Endothelial cell of umbilical vein (primary cell): ENCODE data around the gene CYP3A5. TPM values are rescaled to one million over a fixed set of nuclear protein-coding genes. Genes with fewer than 3 reads are reported as not detected.

Source experiments
- BruUV-seq: library from RNA; stranded (reverse); fragments of 400-500 nt; replicated peaks from 2 replicates; lab custom pipeline; 2021; lab: Mats Ljungman, UMichigan
- CTCF ChIA-PET: fragments of 300-600, 350-600 bp; sonication (Branson Sonifier 250); formaldehyde crosslinking; loops from one replicate; lab custom pipeline; 2021; ENCODE audit warnings: antibody characterized with exemption, inconsistent platforms; lab: Charles Lee
- POLR2A ChIA-PET: fragments of 300-600, 350-600 bp; sonication (Branson Sonifier 250); formaldehyde crosslinking; loops from one replicate; lab custom pipeline; 2021; ENCODE audit warnings: antibody characterized with exemption, inconsistent platforms; lab: Charles Lee
- DNase-seq: peaks from one replicate; pipeline ENCODE4 v3.0.0-alpha.2; 2011; ENCODE audit warnings: low read depth, low spot score
- FAIRE-seq: peaks from 2 replicates; lab custom pipeline; 2011; peaks lifted over from hg19 to GRCh38; lab: Jason Lieb, UNC
- H2AFZ ChIP-seq: 2 replicates; pipeline ENCODE4 v1.6.0; 2012; ENCODE audit warnings: low read depth, low read length, control low read depth, inconsistent platforms
- H3K27ac ChIP-seq: 2 replicates; pipeline ENCODE4 v1.5.1; 2011; ENCODE audit warnings: low read depth, mild to moderate bottlenecking, control low read depth, low read length, moderate library complexity; ENCODE audit not compliant: insufficient read depth
- H3K27me3 ChIP-seq, 2 experiments: 2 replicates each; pipeline versions ENCODE4 v1.6.0 to v1.6.1; 2011; ENCODE audit warnings: low read length in 2 of 2, mixed read lengths in 1 of 2; ENCODE audit not compliant: control insufficient read depth in 2 of 2, insufficient read depth in 2 of 2
- H3K36me3 ChIP-seq, 2 experiments: 2 replicates in 1 of 2; 3 replicates in 1 of 2; pipeline ENCODE4 v1.5.1; 2011; ENCODE audit warnings: low read length in 2 of 2, mild to moderate bottlenecking in 1 of 2, moderate library complexity in 1 of 2; ENCODE audit not compliant: control insufficient read depth in 2 of 2, insufficient read depth in 2 of 2; ENCODE audit errors: extremely low read depth in 1 of 2
- H3K4me1 ChIP-seq: 3 replicates; pipeline ENCODE4 v1.5.1; 2011; ENCODE audit warnings: mild to moderate bottlenecking, low read length; ENCODE audit not compliant: control insufficient read depth, insufficient read depth; ENCODE audit errors: extremely low read depth
- H3K4me2 ChIP-seq: 2 replicates; pipeline ENCODE4 v1.6.1; 2011; ENCODE audit warnings: low read length, control low read depth, mixed read lengths; ENCODE audit not compliant: insufficient read depth
- H3K4me3 ChIP-seq, 3 experiments: fragments of 200-600 bp in 1 of 3; sonication (generic), shearing (Covaris generic) in 1 of 3; replicated peaks in 1 of 3; 2 replicates each; pipeline ENCODE4 v1.5.1; 2011 to 2016; ENCODE audit warnings: control low read depth in 3 of 3, low read length in 3 of 3, mild to moderate bottlenecking in 2 of 3, inconsistent platforms in 1 of 3, low read depth in 1 of 3, moderate library complexity in 1 of 3; ENCODE audit not compliant: insufficient read depth in 1 of 3
- H3K79me2 ChIP-seq: 2 replicates; pipeline ENCODE4 v1.6.0; 2012; ENCODE audit warnings: low read length, inconsistent platforms; ENCODE audit not compliant: control insufficient read depth, insufficient read depth
- H3K9ac ChIP-seq: replicated peaks from 2 replicates; pipeline ENCODE3; 2011; ENCODE audit warnings: low read length, control low read depth; ENCODE audit not compliant: insufficient read depth; ENCODE audit errors: extremely low read depth
- H3K9me1 ChIP-seq: replicated peaks from 3 replicates; pipeline ENCODE4 v1.6.0; 2011; ENCODE audit warnings: mild to moderate bottlenecking, low read length; ENCODE audit not compliant: control insufficient read depth, insufficient read depth; ENCODE audit errors: extremely low read depth
- H3K9me3 ChIP-seq: replicated peaks from 2 replicates; pipeline ENCODE4 v1.5.1; 2012; ENCODE audit warnings: low read length, inconsistent platforms; ENCODE audit not compliant: control insufficient read depth, insufficient read depth
- H4K20me1 ChIP-seq: replicated peaks from 2 replicates; pipeline ENCODE3; 2011; ENCODE audit warnings: mild to moderate bottlenecking, low read length; ENCODE audit not compliant: control insufficient read depth, insufficient read depth; ENCODE audit errors: extremely low read depth
- EZH2 ChIP-seq: IDR thresholded peaks from 2 replicates; pipeline ENCODE4 v1.6.1; 2012; ENCODE audit warnings: borderline replicate concordance, low read depth, mild to moderate bottlenecking, moderate library complexity, low read length, inconsistent platforms; ENCODE audit not compliant: severe bottlenecking
- FOS ChIP-seq: IDR thresholded peaks from 2 replicates; pipeline ENCODE4 v1.6.1; 2011; ENCODE audit warnings: mild to moderate bottlenecking, low read length, moderate library complexity, borderline replicate concordance; ENCODE audit not compliant: insufficient read depth
- GATA2 ChIP-seq: IDR thresholded peaks from 2 replicates; pipeline ENCODE4 v1.7.0; 2011; ENCODE audit warnings: low read depth, mild to moderate bottlenecking, moderate library complexity, mixed read lengths, low read length; ENCODE audit not compliant: insufficient read length, insufficient read depth
- JUN ChIP-seq: IDR thresholded peaks from 2 replicates; pipeline ENCODE4 v1.6.1; 2011; ENCODE audit warnings: borderline replicate concordance, low read depth; ENCODE audit not compliant: insufficient read length, insufficient read depth
- MAX ChIP-seq: IDR thresholded peaks from 2 replicates; pipeline ENCODE4 v1.6.1; 2011; ENCODE audit not compliant: insufficient read depth, insufficient read length
- MYC ChIP-seq: IDR thresholded peaks from one replicate; pipeline ENCODE4 v1.6.1; 2011; ENCODE audit warnings: mild to moderate bottlenecking, low read depth, low read length
- POLR2A ChIP-seq: IDR thresholded peaks from 2 replicates; pipeline ENCODE4 v1.6.1; 2012; ENCODE audit warnings: low read depth, mild to moderate bottlenecking, control low read depth, low read length
- POLR2AphosphoS5 ChIP-seq: IDR thresholded peaks from 2 replicates; pipeline ENCODE4 v1.6.1; 2012; ENCODE audit warnings: low read depth, mild to moderate bottlenecking, control low read depth, low read length, moderate library complexity; ENCODE audit not compliant: insufficient read depth
- dilution Hi-C: fragments of 300-500 bp; cut with MboI; formaldehyde crosslinking; loops from one replicate; pipeline ENCODE4 v1.15.0; 2019; ENCODE audit warnings: low sequenced_read_pairs; ENCODE audit not compliant: extremely low pct_ligation_motif_present
- intact Hi-C: fragments of 100-400 bp; cut with micrococcal nuclease; formaldehyde crosslinking; loops from one replicate; pipeline ENCODE4 v1.10.0; 2022
- polyA plus RNA-seq, 4 experiments: library from polyadenylated mRNA; depleted of rRNA in 3 of 4; stranded (reverse) in 3 of 4; unstranded in 1 of 4; fragments of >200 nt; gene quantifications; 2 replicates each; pipeline versions ENCODE4 v1.2.1 to v1.2.3, GENCODE V29; 2011 to 2012; ENCODE audit warnings: missing spikeins in 1 of 4
- total RNA-seq: library from RNA; stranded (reverse); gene quantifications from 2 replicates; pipeline ENCODE4 v1.2.3, GENCODE V29; 2021
- TF ChIP-seq, protein P1 (sequence below), 2 donors: IDR thresholded peaks; 1 replicate in 1 of 2; 2 replicates in 1 of 2; pipeline ENCODE4 v1.5.1; 2011; ENCODE audit warnings: low read length in 2 of 2, mild to moderate bottlenecking in 2 of 2, moderate library complexity in 2 of 2, control low read depth in 1 of 2, inconsistent platforms in 1 of 2, low read depth in 1 of 2; ENCODE audit not compliant: insufficient read depth in 1 of 2; ENCODE audit errors: extremely low read depth in 1 of 2

The CYP3A5 gene
- total and polyA plus RNA-seq, 2 donors (not counting 3 experiments of a cell fraction or from before 2014, with no cell fraction given) = not detected

GRCh38 chr7:99652671-99653070 is 27.1 kb downstream of the CYP3A5 start:
- no peak overlapping the region for H3K4me3 ChIP-seq
- no peaks in the 10 kb centered on the region for H3K4me1 ChIP-seq
- H4K20me1 ChIP-seq = no peaks in the 10 kb centered on the region
- no peaks in the 10 kb centered on the region for H3K9me1 ChIP-seq
- intact Hi-C loops (no loop called here), dilution Hi-C loops (no loop called here)
- no peak for TF ChIP-seq JUN
- H3K79me2 ChIP-seq = no peaks in the 10 kb centered on the region
- no peaks in the 10 kb centered on the region for H3K36me3 ChIP-seq
- FAIRE-seq (no peak), DNase-seq (no peak)
- H3K9me3 ChIP-seq = no peaks in the 10 kb centered on the region
- H3K27ac ChIP-seq = no peak overlapping the region
- no peaks in the 10 kb centered on the region for H3K27me3 ChIP-seq
- no peak overlapping the region for H2AFZ ChIP-seq
- CTCF ChIA-PET = no interaction called here
- H3K4me2 ChIP-seq = no peak overlapping the region
- POLR2A ChIA-PET = no interaction called here
- H3K9ac ChIP-seq = no peak overlapping the region
- no TSS peak for BruUV-seq

- no peaks in the 10 kb centered on the region for H3K4me1 ChIP-seq
- no peak overlapping the region for H2AFZ ChIP-seq
- no peak overlapping the region for H3K4me3 ChIP-seq
- no peaks in the 10 kb centered on the region for H4K20me1 ChIP-seq
- no peaks in the 10 kb centered on the region for H3K36me3 ChIP-seq
- ChIA-PET POLR2A (no interaction called here), CTCF (no interaction called here)
- no peak overlapping the region for H3K4me2 ChIP-seq
- intact Hi-C loops = no loop called here
- TF ChIP-seq POLR2A = no peak
- no peak for TF ChIP-seq GATA2
- no peak for TF ChIP-seq JUN
- no peak for TF ChIP-seq FOS
- no peak for TF ChIP-seq POLR2AphosphoS5
- no peak for TF ChIP-seq EZH2
- no peak for TF ChIP-seq MYC
- TF ChIP-seq MAX = no peak
- TF ChIP-seq, protein P1, sequence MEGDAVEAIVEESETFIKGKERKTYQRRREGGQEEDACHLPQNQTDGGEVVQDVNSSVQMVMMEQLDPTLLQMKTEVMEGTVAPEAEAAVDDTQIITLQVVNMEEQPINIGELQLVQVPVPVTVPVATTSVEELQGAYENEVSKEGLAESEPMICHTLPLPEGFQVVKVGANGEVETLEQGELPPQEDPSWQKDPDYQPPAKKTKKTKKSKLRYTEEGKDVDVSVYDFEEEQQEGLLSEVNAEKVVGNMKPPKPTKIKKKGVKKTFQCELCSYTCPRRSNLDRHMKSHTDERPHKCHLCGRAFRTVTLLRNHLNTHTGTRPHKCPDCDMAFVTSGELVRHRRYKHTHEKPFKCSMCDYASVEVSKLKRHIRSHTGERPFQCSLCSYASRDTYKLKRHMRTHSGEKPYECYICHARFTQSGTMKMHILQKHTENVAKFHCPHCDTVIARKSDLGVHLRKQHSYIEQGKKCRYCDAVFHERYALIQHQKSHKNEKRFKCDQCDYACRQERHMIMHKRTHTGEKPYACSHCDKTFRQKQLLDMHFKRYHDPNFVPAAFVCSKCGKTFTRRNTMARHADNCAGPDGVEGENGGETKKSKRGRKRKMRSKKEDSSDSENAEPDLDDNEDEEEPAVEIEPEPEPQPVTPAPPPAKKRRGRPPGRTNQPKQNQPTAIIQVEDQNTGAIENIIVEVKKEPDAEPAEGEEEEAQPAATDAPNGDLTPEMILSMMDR (IDR thresholded peaks at IDR 0.05; ENCODE audit: extremely low read depth in 1 of 2, insufficient read depth in 1 of 2, low read depth in 1 of 2, low read length in 2 of 2) = no peak
- no peak overlapping the region for H3K27ac ChIP-seq
- BruUV-seq = no TSS peak
- H3K79me2 ChIP-seq = no peaks in the 10 kb centered on the region
- dilution Hi-C loops = no loop called here
- no peak for DNase-seq
- H3K9ac ChIP-seq = no peak overlapping the region
- H3K9me1 ChIP-seq = no peaks in the 10 kb centered on the region
- no peaks in the 10 kb centered on the region for H3K9me3 ChIP-seq
- H3K27me3 ChIP-seq = no peaks in the 10 kb centered on the region
- no peak for FAIRE-seq
These were observed 28.5 kb downstream of the CYP3A5 start for GRCh38 chr7:99651290-99651689.
